ENCODE results near the gene NAV2.

DNA sequence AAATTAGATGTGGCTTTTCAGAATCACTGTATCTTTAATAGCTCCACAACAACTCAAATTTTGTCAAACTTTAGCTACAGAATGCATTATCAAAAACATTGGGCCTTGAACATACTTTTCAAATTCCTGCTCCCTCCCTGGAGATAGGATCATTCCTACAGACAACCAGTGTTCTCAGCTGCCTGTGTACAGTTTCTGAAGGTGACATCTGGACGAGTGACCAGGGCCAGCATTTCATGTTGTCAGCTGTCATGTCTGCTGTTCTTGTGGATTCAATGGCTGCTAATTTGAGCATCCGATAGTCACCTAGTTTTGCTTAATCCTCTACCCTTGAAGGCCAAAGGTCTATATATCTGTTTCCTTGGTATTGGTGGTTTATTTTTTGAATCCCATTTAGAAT lies 259.5 kb downstream of the NAV2 start:
- TF ChIP-seq, protein P1, sequence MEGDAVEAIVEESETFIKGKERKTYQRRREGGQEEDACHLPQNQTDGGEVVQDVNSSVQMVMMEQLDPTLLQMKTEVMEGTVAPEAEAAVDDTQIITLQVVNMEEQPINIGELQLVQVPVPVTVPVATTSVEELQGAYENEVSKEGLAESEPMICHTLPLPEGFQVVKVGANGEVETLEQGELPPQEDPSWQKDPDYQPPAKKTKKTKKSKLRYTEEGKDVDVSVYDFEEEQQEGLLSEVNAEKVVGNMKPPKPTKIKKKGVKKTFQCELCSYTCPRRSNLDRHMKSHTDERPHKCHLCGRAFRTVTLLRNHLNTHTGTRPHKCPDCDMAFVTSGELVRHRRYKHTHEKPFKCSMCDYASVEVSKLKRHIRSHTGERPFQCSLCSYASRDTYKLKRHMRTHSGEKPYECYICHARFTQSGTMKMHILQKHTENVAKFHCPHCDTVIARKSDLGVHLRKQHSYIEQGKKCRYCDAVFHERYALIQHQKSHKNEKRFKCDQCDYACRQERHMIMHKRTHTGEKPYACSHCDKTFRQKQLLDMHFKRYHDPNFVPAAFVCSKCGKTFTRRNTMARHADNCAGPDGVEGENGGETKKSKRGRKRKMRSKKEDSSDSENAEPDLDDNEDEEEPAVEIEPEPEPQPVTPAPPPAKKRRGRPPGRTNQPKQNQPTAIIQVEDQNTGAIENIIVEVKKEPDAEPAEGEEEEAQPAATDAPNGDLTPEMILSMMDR (IDR thresholded peaks at IDR 0.05; ENCODE audit: low read length), result no peak
- TF ChIP-seq EZH2 (optimal IDR thresholded peaks at IDR 0.05; ENCODE audit: low read depth, low read length), result no peak
- TF ChIP-seq EZH2phosphoT487 (IDR thresholded peaks at IDR 0.05; ENCODE audit: low read length), result no peak
